HG02840 (cell line): ENCODE measurements around the gene MINDY4.

Source experiments
- ATAC-seq: cut with Tn5 transposase; IDR thresholded peaks from one replicate; pipeline ENCODE4 v1.9.1; 2021; ENCODE audit warnings: mild to moderate bottlenecking, moderate library complexity, moderate number of reproducible peaks; ENCODE audit not compliant: unreplicated experiment, low FRiP score

Gene MINDY4

DNA sequence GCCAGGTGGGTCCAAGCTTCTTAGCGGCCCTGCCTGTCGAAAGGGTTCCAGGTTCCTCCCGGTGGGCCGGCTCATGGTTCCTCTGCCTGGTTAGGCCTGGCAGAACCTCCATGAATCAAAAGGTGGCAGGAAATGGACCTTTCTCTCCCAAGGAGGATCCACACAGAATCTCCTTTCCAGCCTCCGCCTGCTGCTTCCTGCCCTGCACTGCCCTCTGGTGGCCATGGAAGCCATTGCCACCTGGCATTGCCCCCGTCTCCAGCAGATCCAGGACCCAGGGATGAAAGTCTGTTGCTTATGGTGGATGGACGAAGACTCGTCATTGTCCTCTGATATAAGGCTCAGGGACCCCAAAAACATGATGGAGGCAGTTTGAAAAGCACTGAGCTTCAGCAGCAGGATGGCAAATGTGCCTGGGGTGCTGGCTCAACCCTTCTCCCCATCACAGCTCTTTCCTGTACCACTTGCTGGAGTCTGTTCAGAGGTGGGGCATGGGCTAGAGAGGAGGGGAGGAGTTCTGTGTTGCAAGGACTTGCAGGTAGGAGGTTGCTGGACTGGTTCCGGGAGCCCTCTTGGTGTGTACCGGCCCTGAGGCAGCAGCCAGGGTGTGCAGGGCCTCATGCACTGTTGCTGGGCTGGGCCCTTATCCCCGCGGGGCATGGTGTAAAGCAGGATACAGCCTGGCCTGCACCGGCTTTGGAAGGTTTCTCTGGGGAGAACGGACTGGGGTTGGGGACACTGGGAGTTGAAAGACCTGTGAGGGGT is 30.6 kb upstream of the MINDY4 start:
- no peak for ATAC-seq

DNA sequence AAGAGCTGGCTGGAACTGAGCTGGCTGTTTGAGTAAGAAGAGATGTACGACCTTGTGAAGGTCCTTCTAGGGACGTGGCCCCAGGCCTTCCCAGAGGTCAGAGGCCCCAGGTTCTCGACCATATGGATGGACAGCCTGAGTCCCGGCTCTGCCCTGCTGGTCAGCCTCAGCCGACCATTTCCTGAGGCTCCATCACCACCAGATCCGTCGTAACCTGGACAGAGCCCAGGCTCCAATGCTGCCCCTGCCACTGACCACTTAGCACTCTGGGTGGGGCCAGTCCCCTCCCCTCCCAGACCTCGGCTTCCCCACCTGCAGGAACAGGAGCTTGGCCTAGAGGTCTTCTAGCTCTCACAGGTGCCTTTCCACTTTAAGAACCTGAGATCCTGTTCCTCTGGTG is 29.9 kb upstream of the MINDY4 start:
- no peak for ATAC-seq

DNA sequence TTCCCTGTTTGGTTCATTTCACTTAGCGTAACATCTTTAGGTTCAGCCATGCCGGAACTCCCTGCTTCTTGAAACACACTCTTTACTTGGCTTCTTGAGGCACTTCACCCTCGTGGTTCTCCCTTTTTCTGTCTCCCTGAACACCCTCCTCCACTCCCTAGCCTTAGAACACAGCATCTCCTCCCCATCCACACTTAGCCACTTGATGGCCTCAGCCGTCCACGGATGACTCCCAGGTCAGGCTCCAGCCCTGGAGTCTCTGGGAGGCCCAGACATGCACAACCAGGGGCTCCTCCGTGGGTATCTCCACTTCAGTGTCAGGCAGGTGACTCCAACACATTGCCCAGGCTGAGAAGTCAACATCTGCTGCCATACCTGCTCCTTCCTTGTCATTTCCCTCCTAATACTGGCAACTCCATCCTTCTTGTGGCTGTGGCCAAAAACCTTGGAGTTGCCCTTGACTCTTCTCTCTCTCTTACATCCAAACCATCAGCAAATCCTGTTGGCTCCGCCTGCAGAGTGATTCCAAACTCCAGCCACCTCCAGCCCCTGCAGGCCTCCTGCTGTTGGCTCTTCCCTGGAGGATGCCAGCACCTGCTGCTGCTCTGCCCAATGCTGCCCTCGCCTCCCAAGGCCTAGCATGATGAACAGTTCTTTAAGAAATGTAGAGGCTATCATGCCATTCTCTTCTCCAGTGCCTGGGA is 27.7 kb upstream of the MINDY4 start:
- no peak for ATAC-seq

DNA sequence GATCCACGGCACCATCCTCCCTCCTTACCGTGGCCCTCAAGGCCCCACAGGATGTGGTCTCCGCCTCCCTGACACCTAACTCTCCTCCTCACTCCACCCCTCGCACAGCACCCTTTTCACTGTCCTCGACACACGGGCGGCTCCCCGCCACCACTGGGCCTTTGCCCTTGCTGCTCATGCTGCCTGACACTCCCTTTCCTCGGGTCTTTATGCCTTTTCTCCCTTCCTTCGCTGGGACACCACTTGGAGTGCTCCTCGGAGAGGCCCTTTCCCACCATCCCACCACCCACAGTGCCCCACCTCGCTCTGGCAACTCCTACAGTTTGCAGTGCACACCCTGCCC is 27.2 kb upstream of the MINDY4 start:
- no peak for ATAC-seq

DNA sequence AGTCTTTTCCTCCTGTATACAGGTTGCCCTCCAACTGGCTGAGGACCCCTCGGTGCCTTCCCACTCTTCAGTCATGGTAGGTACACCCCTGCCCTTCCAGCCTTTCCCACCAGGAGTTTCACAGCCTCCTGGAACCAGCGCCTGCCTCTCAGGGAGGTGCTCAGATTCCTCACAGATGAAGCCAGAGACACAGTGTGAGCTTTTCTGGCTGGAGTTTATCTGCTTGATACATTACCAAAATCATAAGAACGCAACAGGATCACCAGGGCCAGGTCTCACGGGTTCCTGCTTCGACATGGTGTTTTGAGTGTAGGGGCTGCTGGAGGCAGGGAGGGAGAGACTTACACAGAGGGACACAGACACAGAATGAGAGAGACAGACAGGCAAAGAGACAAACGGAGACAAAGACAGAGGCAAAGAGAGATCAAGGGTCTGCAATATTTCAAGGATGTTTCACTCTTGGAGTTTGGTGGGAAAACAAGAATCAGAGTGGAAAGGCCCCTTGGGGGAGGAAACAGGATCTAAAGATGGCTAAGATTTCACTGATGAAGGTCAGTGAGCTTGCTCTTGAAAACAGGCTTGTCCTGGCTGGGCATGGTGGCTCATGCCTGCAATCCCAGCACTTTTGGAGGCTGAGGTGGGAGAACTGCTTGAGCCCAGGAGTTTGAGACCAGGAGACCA is 25.8 kb upstream of the MINDY4 start:
- no peak for ATAC-seq

DNA sequence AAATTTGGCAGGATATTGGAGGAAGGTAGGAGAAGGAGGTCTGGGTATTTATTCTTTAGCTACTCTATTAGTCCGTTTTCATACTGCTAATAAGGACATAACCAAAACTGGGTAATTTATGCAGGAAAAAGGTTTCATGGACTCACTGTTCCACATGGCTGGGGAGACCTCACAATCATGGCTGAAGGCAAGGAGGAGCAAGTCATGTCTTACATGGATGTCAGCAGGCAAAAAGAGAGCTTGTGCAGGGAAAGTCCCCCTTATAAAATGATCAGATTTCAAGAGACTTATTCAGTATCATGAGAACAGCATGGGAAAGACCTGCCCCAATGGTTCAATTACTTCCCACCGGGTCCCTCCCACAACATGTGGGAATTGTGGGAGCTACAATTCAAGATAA is 21.2 kb upstream of the MINDY4 start:
- no peak for ATAC-seq

DNA sequence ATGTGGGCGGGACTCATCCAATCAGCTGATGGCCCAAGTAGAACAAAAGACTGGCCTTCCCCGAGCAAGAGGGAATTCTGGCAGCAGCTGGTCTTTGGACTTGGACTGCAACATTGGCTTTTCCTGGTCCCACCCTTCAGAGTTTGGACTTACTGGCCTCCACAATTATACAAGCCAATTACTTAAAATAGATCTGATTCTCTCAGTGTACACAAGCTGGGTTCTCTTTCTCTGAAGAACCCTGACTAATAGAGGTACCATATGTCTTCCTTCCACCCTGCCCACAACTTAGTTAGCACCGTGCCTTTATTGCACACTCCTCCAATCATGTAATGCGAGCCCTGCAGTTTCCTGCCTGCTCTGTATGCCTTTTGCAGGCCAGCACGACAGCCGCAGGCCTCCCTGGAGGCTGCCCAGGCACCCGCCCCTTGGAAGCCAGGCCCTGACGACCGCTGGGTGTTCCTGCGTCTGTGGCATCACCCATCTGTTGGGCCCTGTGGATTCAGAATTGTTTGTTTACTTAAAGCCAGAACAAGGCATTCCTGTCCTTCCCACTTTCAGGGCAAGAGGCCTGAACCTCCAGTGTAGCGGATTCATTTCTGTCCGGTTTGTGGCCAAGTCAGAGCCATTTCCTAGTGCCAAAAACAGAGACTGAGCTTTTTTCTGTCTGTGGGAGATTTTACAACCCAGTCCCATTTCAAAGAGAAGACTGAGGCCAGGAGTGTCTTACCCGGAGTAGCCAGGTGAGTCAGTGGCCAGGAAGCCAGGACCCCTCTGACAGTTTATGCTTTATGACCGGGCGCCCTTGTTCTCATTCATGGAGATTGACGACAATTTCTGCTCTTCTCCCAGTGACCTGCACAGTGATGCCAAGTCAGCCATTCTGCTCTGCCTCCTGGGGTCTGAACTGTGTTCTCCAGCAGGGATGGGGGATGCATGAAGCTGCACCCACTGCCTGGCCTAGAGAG is 20.2 kb upstream of the MINDY4 start:
- ATAC-seq = no peak

DNA sequence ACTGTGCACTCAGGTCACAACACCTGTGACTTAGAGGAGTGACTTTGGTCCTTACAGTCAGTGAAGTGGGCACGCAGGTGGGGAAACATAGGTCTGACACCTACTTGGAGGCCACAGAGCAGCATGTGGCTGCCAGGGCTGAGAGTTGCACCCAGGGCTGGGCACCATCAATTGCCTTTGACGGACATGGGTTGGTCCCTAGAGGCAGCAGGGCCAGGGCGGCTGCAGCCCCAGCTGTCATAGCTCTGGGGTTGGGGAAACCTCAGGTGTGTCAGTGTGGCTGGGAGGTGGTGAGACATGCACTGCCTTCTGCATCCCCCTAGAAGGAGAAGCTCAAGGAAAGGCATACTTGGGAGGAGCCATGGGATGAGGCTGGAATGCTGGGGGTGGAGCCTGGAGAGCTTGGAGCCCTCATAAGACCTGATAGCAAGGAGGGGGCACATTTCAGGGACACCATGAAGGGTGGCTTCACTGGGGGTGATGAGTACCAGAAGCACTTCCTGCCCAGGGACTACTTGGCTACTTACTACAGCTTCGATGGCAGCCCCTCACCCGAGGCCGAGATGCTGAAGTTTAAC is 19.4 kb upstream of the MINDY4 start, which contains the start of gene INMT:
TSS of gene INMT (plus strand) at position 440 of the 578 bp plus-strand sequence. CDS start at position 456, 16 bp downstream.
- no peak for ATAC-seq

DNA sequence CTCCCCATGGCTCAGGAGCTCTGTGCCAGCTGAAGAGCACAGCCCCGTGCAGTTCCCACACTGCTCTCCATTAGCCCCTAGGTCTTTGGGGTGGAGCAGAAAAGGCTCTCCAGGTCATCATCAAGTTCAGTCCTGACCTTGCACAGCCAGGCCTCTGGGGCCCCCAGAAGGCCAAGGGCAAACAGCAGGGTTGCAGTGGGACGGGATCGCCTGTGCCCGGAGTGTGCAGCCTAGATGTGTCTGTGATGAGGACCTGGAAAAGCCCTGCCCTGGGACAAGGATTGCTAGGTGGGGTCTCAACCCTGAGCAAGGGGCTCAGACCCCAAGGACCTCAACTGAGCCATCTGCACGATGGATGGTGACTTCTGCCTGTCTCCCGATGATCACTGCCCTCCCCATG is 18.7 kb upstream of the MINDY4 start:
- no peak for ATAC-seq

DNA sequence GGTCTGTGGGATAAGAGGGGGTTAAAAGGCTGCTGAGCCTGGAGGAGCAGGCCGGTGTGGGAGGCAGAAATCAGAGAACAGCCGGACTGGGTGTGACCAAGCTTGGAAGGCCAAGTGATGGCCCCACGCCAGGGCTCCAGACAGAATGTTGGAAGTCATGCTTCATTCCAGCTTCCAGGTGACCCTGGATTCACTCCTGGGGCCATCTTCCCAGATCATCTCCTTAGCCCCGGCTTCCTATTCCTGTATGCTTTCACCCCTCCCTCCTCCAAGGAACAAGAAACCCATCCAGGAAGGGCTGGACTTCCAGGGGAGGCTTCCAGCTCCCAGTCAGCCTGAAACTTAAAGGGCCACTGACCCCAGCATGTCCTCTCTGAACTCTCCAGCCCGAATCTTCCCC is 18.2 kb upstream of the MINDY4 start:
- ATAC-seq = no peak

DNA sequence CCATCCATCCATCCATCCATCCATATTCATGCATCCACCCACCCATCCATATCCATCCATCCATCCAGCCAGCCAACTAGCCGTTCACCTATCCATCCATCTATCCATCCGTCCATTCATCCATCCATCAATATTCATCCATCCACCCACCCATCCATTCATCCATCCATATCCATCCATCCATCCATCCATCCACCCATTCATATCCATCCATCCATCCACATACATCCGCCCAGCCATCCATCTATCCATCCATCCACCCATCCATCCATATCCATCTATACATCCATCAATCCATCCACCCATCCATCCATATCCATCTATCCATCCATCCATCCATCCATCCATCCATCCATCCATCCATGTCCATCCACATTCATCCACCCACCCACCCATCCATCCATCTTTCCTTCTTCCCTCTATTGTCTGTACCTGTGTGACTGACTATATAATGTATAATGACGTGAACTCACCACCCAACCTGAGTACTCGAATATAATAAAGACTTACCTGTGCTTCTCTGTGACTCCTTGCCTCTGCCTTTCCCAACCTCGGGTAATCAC is 16.8 kb upstream of the MINDY4 start:
- no peak for ATAC-seq

DNA sequence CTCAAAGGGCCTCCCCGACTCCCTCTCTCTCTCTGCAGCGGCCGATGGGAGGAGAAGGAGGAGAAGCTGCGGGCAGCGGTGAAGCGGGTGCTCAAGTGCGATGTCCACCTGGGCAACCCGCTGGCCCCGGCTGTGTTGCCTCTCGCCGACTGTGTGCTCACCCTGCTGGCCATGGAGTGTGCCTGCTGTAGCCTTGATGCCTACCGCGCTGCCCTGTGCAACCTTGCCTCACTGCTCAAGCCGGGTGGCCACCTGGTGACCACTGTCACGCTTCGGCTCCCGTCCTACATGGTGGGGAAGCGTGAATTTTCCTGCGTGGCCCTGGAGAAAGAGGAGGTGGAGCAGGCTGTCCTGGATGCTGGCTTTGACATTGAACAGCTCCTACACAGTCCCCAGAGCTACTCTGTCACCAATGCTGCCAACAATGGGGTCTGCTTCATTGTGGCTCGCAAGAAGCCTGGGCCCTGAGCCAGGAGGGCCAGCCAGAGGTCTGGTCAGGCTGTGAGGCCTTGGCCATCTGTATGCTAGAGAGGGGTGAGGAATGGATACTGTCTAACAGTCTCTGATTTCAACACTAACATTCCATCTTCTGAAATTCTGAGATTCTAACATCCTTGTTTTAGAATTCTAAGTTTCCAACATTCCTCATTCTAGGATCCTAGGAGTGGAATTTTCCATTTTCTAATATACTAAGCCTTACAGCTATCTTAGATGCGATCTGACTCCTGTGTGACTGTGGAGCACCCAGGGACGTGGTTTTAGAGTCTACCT is 15.6 kb upstream of the MINDY4 start:
- ATAC-seq = no peak

DNA sequence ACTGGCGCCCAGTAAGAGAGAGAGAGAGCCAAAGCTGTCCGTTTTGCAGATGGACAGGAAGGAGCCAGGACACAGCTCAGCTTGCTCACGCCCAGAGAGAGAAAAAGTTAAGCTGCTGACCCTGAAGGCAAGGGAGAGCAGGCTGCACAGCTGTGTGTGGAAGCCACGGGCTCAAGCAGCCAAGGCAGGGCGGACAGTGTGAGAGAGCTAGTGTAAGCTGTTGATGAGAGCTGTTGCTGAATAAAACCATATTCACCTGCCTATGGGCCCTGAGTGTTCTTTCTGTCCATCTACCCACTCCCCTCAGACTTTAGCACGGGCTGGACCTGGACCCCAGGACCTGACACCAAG is 13.9 kb upstream of the MINDY4 start:
- ATAC-seq = no peak

DNA sequence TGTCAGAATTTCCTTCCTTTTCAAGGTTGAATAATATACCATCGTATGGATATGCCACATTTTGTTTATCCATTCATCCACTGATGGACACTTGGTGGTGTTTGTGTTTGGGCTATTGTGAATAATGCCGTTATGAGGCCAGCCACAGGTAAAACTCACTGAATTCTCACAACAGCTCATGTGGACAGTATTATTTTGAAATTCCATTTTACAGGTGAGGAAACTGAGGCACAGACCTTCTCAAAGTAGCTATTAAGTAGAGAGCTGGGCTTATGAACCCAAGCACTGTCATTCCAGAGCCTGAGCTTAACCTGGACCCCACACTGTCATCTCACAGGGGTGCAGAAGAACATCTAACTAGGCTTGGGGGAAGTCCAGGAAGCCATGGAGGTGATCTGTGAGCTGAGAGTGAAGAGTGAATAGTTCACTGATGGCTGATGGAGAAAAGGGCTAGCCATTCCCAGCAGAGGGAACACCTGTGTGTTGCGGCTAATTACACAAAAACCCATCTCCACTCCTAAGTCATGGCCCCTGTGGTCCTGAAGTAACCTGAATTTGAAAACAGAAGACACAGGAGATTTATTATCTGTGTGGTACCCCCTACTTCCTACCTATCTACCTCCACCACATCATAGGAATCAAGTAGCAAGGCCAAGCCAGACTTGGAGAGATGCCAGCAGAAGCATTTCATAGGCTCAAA is 10.6 kb upstream of the MINDY4 start:
- ATAC-seq = no peak

DNA sequence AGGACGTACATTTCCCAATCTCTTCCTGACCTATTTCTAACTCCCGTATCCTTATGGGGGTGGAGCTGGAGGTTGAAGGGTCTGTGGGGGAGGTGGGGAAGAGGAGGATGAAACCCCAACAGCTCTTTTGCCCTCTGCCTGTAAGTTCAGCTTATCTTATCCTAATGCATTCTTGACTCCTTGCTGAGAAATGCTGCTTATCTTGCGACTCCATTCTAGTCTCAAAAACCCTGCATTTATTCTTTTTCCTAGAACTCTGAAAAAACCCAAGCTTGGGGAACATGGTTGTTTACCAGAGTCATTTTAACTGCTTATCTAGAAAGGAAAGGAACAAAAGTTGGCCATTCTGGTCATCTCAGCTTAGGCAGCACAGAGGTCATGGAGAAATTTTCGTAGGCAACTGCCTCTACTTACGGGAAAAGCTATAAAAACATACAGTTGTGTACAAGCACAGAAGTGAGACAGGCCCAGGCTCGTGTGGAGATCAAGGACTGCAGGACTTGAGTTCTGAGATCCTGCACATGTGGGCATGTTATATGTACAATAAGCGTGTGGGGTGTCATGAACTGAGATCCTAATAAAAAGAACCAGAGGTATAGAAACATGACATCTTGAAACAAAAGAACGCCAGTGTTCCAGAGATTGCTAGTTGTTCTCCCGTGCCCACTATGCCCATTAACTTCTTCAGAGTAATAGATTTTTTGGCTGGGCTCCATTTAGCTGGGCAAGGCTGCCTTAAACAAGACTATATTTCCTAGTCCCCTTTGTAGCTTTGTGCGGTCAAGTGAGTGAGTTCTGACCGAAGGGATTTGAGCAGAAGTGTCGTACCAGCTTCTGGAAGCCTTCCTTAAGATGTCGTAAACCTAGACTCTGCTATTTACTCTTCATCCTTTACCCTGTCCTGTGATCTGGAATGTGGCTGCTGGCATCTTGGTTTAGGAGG is 9.7 kb upstream of the MINDY4 start:
- ATAC-seq = no peak

DNA sequence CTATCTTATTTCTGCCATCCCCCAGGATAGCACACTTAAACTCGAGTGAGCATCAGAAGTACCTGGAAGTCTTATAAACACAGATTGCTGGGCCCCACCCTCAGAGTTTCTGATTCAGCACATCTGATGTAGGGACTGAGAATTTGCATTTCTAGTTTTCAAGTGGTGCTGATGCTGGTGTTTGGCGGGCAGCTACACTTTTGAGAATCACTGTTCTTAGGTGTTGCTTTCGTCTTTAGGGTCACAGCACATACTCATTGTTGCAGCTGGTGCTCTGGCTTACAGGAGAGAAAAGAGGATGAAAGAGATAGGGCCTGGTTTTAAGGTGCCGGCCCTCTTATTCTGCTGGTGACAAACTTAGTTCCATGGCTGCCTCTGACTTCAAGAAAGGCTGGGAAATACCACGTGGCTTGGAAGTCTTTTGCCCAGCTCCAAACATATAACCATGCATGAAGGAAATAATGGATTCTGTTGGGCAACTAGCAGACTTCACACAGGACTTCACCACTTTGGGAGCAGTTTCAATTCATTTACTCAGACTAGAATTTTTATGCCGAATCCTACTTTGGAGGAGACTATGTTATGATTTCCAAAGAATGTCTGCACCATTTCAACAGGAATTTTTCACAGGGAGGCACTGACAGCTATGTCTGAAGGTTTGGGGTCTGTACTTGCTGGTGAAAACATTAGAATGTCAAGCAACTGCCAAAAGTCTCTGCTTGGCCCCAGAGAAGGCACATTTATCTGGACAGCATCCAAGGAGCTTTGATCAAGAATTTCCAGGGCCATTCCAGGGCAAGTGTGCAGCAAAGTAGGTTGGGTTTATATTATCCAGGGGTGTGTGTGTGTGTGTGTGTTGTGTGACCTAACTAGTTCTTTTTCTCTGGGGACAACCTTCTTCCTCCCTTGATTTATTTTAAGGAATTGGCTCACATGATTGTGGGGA is 6.9 kb upstream of the MINDY4 start:
- peak; percentile 94 for ATAC-seq
